H9 (cell line): Measurements from ENCODE around the gene TFDP1. TPM values are rescaled to one million over a fixed set of nuclear protein-coding genes. Genes with fewer than 3 reads are reported as not detected.

Experiments used
- DNase-seq: peaks from one replicate; pipeline ENCODE4 v3.0.0-alpha.2; 2017
- H2AFZ ChIP-seq: one replicate; pipeline ENCODE4 v1.6.1; 2013; ENCODE audit warnings: mild to moderate bottlenecking, low read length, control low read depth, moderate library complexity
- H2AK5ac ChIP-seq: 2 replicates; pipeline ENCODE4 v1.6.1; 2013; ENCODE audit warnings: low read length, control low read depth, mixed read lengths; ENCODE audit not compliant: insufficient read length
- H2BK120ac ChIP-seq: one replicate; pipeline ENCODE4 v1.6.1; 2013; ENCODE audit warnings: low read depth, mild to moderate bottlenecking, low read length, control low read depth, inconsistent platforms; ENCODE audit not compliant: poor library complexity, severe bottlenecking
- H2BK12ac ChIP-seq: 2 replicates; pipeline ENCODE4 v1.6.1; 2013; ENCODE audit warnings: low read length, control low read depth, mixed read lengths, low read depth; ENCODE audit not compliant: insufficient read length
- H2BK15ac ChIP-seq: 2 replicates; pipeline ENCODE4 v1.6.1; 2013; ENCODE audit warnings: low read depth, low read length, control low read depth
- H2BK20ac ChIP-seq: one replicate; pipeline ENCODE4 v1.6.1; 2013; ENCODE audit warnings: low read depth, mild to moderate bottlenecking, low read length, control low read depth, inconsistent platforms; ENCODE audit not compliant: poor library complexity, severe bottlenecking
- H2BK5ac ChIP-seq: 2 replicates; pipeline ENCODE4 v1.6.1; 2013; ENCODE audit warnings: low read length, control low read depth, mixed read lengths; ENCODE audit not compliant: insufficient read length
- H3K14ac ChIP-seq: 2 replicates; pipeline ENCODE4 v1.6.1; 2013; ENCODE audit warnings: low read length, control low read depth; ENCODE audit not compliant: insufficient read depth
- H3K18ac ChIP-seq: 2 replicates; pipeline ENCODE4 v1.6.1; 2013; ENCODE audit warnings: low read depth, mild to moderate bottlenecking, mixed read lengths, low read length, control low read depth; ENCODE audit not compliant: insufficient read length
- H3K23ac ChIP-seq: 2 replicates; pipeline ENCODE4 v1.6.1; 2013; ENCODE audit warnings: low read length, control low read depth, mixed read lengths, low read depth; ENCODE audit not compliant: insufficient read length
- H3K23me2 ChIP-seq: 2 replicates; pipeline ENCODE4 v1.6.1; 2013; ENCODE audit warnings: low read depth, mild to moderate bottlenecking, mixed read lengths, low read length, control low read depth; ENCODE audit not compliant: insufficient read length, poor library complexity, severe bottlenecking
- H3K27ac ChIP-seq: 2 replicates; pipeline ENCODE4 v1.5.1; 2013; ENCODE audit warnings: low read length, control low read depth, mixed read lengths, low read depth; ENCODE audit not compliant: insufficient read length
- H3K27me3 ChIP-seq: 2 replicates; pipeline ENCODE4 v1.6.1; 2013; ENCODE audit warnings: low read length, control low read depth, inconsistent platforms; ENCODE audit not compliant: insufficient read depth
- H3K4ac ChIP-seq: 2 replicates; pipeline ENCODE4 v1.6.1; 2013; ENCODE audit warnings: low read depth, mild to moderate bottlenecking, control low read depth, inconsistent platforms, low read length, moderate library complexity
- H3K4me1 ChIP-seq: 2 replicates; pipeline ENCODE4 v1.6.1; 2013; ENCODE audit warnings: low read length, control low read depth, inconsistent platforms; ENCODE audit not compliant: insufficient read depth
- H3K4me2 ChIP-seq: 2 replicates; pipeline ENCODE4 v1.6.1; 2013; ENCODE audit warnings: low read length, control low read depth, mixed read lengths; ENCODE audit not compliant: insufficient read length, insufficient read depth
- H3K56ac ChIP-seq: 2 replicates; pipeline ENCODE4 v1.6.1; 2013; ENCODE audit warnings: low read depth, mild to moderate bottlenecking, mixed read lengths, low read length, control low read depth; ENCODE audit not compliant: insufficient read length
- H3K79me1 ChIP-seq: 2 replicates; pipeline ENCODE4 v1.6.1; 2013; ENCODE audit warnings: low read depth, mild to moderate bottlenecking, moderate library complexity, low read length, control low read depth, inconsistent platforms; ENCODE audit not compliant: insufficient read depth, poor library complexity, severe bottlenecking
- H3K79me2 ChIP-seq: 2 replicates; pipeline ENCODE4 v1.6.1; 2013; ENCODE audit warnings: low read length, control low read depth, inconsistent platforms; ENCODE audit not compliant: insufficient read depth
- H3K9ac ChIP-seq: 2 replicates; pipeline ENCODE4 v1.6.1; 2013; ENCODE audit warnings: low read length, control low read depth, mixed read lengths; ENCODE audit not compliant: insufficient read length; ENCODE audit errors: extremely low read depth
- H3K9me3 ChIP-seq: one replicate; pipeline ENCODE4 v1.6.1; 2013; ENCODE audit warnings: low read depth, low read length, inconsistent platforms; ENCODE audit not compliant: control insufficient read depth
- H3T11ph ChIP-seq: one replicate; pipeline ENCODE4 v1.6.1; 2013; ENCODE audit warnings: mild to moderate bottlenecking, low read length, control low read depth, inconsistent platforms
- H4K20me1 ChIP-seq: one replicate; pipeline ENCODE4 v1.6.1; 2013; ENCODE audit not compliant: control insufficient read depth, insufficient read length, insufficient read depth
- H4K5ac ChIP-seq: 2 replicates; pipeline ENCODE4 v1.6.1; 2013; ENCODE audit warnings: low read depth, mild to moderate bottlenecking, mixed read lengths, low read length, control low read depth; ENCODE audit not compliant: insufficient read length
- H4K8ac ChIP-seq: replicated peaks from 2 replicates; pipeline ENCODE4 v1.6.1; 2013; ENCODE audit warnings: low read length, control low read depth, mixed read lengths, low read depth; ENCODE audit not compliant: insufficient read length
- H4K91ac ChIP-seq: 2 replicates; pipeline ENCODE4 v1.6.1; 2013; ENCODE audit warnings: low read depth, mild to moderate bottlenecking, moderate library complexity, mixed read lengths, low read length, control low read depth; ENCODE audit not compliant: insufficient read length
- H3K27ac Mint-ChIP-seq, 3 experiments: 2 replicates in 2 of 3; 3 replicates in 1 of 3; pipeline ENCODE4 v1.8.0; 2020 to 2021; ENCODE audit warnings: mixed read lengths in 3 of 3, mild to moderate bottlenecking in 1 of 3, moderate library complexity in 1 of 3
- H3K27me3 Mint-ChIP-seq: 2 replicates; pipeline ENCODE4 v1.8.0; 2021; ENCODE audit warnings: low read depth, mild to moderate bottlenecking, moderate library complexity, mixed read lengths
- H3K36me3 Mint-ChIP-seq, 3 experiments: 2 replicates in 2 of 3; 3 replicates in 1 of 3; pipeline ENCODE4 v1.8.0; 2020 to 2021; ENCODE audit warnings: low read depth in 3 of 3, mixed read lengths in 3 of 3; ENCODE audit not compliant: insufficient read depth in 1 of 3
- H3K4me1 Mint-ChIP-seq, 2 experiments: 2 replicates each; pipeline ENCODE4 v1.8.0; 2020; ENCODE audit warnings: mixed read lengths in 2 of 2
- H3K4me3 Mint-ChIP-seq, 2 experiments: 2 replicates in 1 of 2; 3 replicates in 1 of 2; pipeline ENCODE4 v1.8.0; 2020 to 2021; ENCODE audit warnings: mild to moderate bottlenecking in 2 of 2, mixed read lengths in 2 of 2, moderate library complexity in 1 of 2
- H3K9me3 Mint-ChIP-seq, 2 experiments: 2 replicates in 1 of 2; 3 replicates in 1 of 2; pipeline ENCODE4 v1.8.0; 2020; ENCODE audit warnings: mild to moderate bottlenecking in 2 of 2, mixed read lengths in 2 of 2, moderate library complexity in 1 of 2
- WGBS: extraction: QIAGEN DNeasy Blood & Tissue Kit; methylation state at CpG from one replicate; pipeline ENCODE4 v1.1.7; 2013; ENCODE audit warnings: missing lambda C conversion rate, low lambda C conversion rate, mixed read lengths; ENCODE audit not compliant: insufficient read length; ENCODE audit errors: extremely low coverage; 5-methylcytosine and 5-hydroxymethylcytosine counted together
- total RNA-seq: library from RNA; stranded (reverse); gene quantifications from 2 replicates; pipeline ENCODE4 v1.2.1, GENCODE V29; 2021
- TF ChIP-seq, protein P1 (sequence below): fragments of 200-600 bp; sonication (generic); conservative IDR thresholded peaks from 3 replicates; pipeline ENCODE4 v1.8.0; 2021; ENCODE audit warnings: antibody characterized with exemption, mild to moderate bottlenecking

TFDP1 gene
- total RNA-seq, 1 experiment from 2014 or later = 111 TPM

DNA sequence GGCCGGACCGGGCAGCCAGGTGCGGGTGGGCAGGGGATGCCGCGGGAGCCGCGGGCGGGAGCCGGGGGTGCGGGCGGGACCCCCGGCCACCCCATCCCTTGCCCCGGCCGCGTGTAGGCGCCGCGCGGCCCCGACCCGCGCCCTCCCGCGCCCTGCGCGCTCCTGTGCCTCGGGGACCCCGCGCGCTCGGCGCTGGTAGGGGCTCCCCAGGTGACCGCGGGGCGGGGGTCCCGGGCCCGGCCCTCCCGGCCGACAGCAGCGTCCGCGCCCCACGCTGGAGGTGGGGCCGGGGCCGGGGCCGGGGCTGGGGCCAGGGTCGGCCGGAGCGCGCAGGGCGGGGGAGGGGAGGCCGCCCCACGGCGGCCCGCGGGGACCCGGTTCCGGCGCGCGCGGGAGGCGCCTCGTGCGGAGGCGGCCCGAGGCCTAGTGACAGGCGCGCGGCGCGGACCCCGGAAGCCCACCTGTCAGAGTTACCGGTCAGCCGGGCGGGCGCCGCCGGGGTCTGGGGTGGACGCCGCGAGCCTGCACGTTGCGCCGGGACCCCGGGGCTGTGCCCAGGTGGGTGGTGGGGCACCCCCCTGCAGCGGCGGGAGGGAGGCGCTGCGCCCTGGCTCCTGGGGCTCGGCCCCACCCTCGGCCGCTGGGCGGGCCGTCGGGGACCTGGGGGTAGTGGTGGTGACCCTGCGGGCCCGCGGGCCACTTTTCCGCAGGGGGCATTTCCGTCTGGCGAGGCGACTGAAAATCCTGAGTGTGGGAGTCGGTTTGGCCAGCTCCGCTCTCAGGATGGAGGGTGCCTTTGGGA is 518 bp downstream of the TFDP1 start:
- peak overlapping the region in 1 of 3 experiments; percentile 77; a peak in 2 of 7 replicates for H3K27ac Mint-ChIP-seq
- Histone ChIP-seq H3K14ac (no peak overlapping the region), H3K56ac (no peak overlapping the region), H3K23me2 (no peaks in the 10 kb centered on the region), H3K79me1 (peaks cover 10% of the 10 kb centered on the region), H2BK120ac (no peak overlapping the region), H2BK15ac (no peak overlapping the region), H3K23ac (no peak overlapping the region), H3K18ac (no peak overlapping the region), H4K8ac (no peak overlapping the region), H3K4me1 (peaks cover 3% of the 10 kb centered on the region; the same call in 1 of the 2 replicates), H2BK5ac (no peak overlapping the region), H2BK12ac (no peak overlapping the region), H2AK5ac (no peak overlapping the region), H2BK20ac (no peak overlapping the region), H4K20me1 (no peaks in the 10 kb centered on the region), H3K4ac (no peak overlapping the region), H2AFZ (no peak overlapping the region), H3K4me2 (peak overlapping the region; percentile 64), H4K91ac (no peak overlapping the region), H3K9ac (no peak overlapping the region), H4K5ac (no peak overlapping the region), H3K27ac (no peak overlapping the region), H3K9me3 (no peaks in the 10 kb centered on the region), H3T11ph (no peak overlapping the region), H3K79me2 (peaks cover 30% of the 10 kb centered on the region; the same call in 1 of the 2 replicates), H3K27me3 (no peaks in the 10 kb centered on the region)
- peaks cover 30 to 40% (median 31%) of the 10 kb centered on the region in 3 experiments for H3K36me3 Mint-ChIP-seq
- peaks cover 0 to 2% of the 10 kb centered on the region in 2 experiments; a peak in 1 of 5 replicates for H3K9me3 Mint-ChIP-seq
- DNase-seq = peak; percentile 23
- H3K4me1 Mint-ChIP-seq = peaks cover 21 to 23% of the 10 kb centered on the region in 2 experiments
- no CpG with 5 or more reads among the region's 105 CpGs for WGBS
- peak overlapping the region; percentile 80 to 89 for H3K4me3 Mint-ChIP-seq
- no peaks in the 10 kb centered on the region for H3K27me3 Mint-ChIP-seq
- TF ChIP-seq, protein P1, sequence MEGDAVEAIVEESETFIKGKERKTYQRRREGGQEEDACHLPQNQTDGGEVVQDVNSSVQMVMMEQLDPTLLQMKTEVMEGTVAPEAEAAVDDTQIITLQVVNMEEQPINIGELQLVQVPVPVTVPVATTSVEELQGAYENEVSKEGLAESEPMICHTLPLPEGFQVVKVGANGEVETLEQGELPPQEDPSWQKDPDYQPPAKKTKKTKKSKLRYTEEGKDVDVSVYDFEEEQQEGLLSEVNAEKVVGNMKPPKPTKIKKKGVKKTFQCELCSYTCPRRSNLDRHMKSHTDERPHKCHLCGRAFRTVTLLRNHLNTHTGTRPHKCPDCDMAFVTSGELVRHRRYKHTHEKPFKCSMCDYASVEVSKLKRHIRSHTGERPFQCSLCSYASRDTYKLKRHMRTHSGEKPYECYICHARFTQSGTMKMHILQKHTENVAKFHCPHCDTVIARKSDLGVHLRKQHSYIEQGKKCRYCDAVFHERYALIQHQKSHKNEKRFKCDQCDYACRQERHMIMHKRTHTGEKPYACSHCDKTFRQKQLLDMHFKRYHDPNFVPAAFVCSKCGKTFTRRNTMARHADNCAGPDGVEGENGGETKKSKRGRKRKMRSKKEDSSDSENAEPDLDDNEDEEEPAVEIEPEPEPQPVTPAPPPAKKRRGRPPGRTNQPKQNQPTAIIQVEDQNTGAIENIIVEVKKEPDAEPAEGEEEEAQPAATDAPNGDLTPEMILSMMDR = no peak
